HEK293 (cell line): ENCODE measurements around the gene FTO.
A peak's percentile ranks its signal among the peaks of the same experiment; 100 is the strongest.

Experiments used
- BCL11B ChIP-seq: fragments of 450-650 bp; formaldehyde crosslinking; IDR thresholded peaks from 2 replicates; pipeline ENCODE4 v1.5.1; 2016; ENCODE audit warnings: low read depth, missing biosample characterization, missing genetic modification characterization
- GFI1B ChIP-seq: fragments of 450-650 bp; formaldehyde crosslinking; IDR thresholded peaks from 2 replicates; pipeline ENCODE4 v1.5.1; 2016; ENCODE audit warnings: missing biosample characterization, missing genetic modification characterization
- HOXD13 ChIP-seq: sonication (generic); formaldehyde crosslinking; IDR thresholded peaks from 2 replicates; pipeline ENCODE4 v1.8.0; 2022; ENCODE audit warnings: missing genetic modification reagents, borderline replicate concordance
- KLF10 ChIP-seq: fragments of 450-650 bp; IDR thresholded peaks from 2 replicates; pipeline ENCODE4 v1.5.1; 2018; ENCODE audit warnings: missing biosample characterization, mild to moderate bottlenecking, missing genetic modification characterization
- KLF7 ChIP-seq: fragments of 450-650 bp; formaldehyde crosslinking; IDR thresholded peaks from 2 replicates; pipeline ENCODE4 v1.5.1; 2016; ENCODE audit warnings: missing biosample characterization, missing genetic modification characterization, borderline replicate concordance
- KLF9 ChIP-seq: fragments of 450-650 bp; formaldehyde crosslinking; IDR thresholded peaks from 2 replicates; pipeline ENCODE4 v1.5.1; 2016; ENCODE audit warnings: missing biosample characterization, missing genetic modification characterization, low read depth
- MZF1 ChIP-seq: fragments of 450-650 bp; formaldehyde crosslinking; IDR thresholded peaks from 2 replicates; pipeline ENCODE4 v1.5.1; 2017; ENCODE audit warnings: missing biosample characterization, missing genetic modification characterization, borderline replicate concordance
- SALL2 ChIP-seq: fragments of 450-650 bp; formaldehyde crosslinking; IDR thresholded peaks from 2 replicates; pipeline ENCODE4 v1.5.0; 2017; ENCODE audit warnings: missing biosample characterization, mild to moderate bottlenecking, missing genetic modification characterization, borderline replicate concordance
- SP3 ChIP-seq: fragments of 450-650 bp; formaldehyde crosslinking; IDR thresholded peaks from 2 replicates; pipeline ENCODE4 v1.5.1; 2016; ENCODE audit warnings: missing biosample characterization, missing genetic modification characterization
- TCF7L2 ChIP-seq: IDR thresholded peaks from 2 replicates; pipeline ENCODE4 v1.6.1; 2011; ENCODE audit warnings: low read depth, mild to moderate bottlenecking, inconsistent platforms, low read length, moderate library complexity, borderline replicate concordance
- YY2 ChIP-seq: fragments of 450-650 bp; formaldehyde crosslinking; IDR thresholded peaks from 2 replicates; pipeline ENCODE4 v1.5.1; 2016; ENCODE audit warnings: missing biosample characterization, missing genetic modification characterization
- ZBTB1 ChIP-seq: fragments of 450-650 bp; formaldehyde crosslinking; IDR thresholded peaks from 2 replicates; pipeline ENCODE4 v1.5.1; 2016; ENCODE audit warnings: missing biosample characterization, missing genetic modification characterization
- ZFHX2 ChIP-seq: fragments of 450-650 bp; formaldehyde crosslinking; conservative IDR thresholded peaks from 2 replicates; pipeline ENCODE4 v1.5.1; 2016; ENCODE audit warnings: missing biosample characterization, missing genetic modification characterization
- ZIC2 ChIP-seq: fragments of 450-650 bp; formaldehyde crosslinking; IDR thresholded peaks from 2 replicates; pipeline ENCODE4 v1.5.1; 2016; ENCODE audit warnings: missing biosample characterization, missing genetic modification characterization
- ZNF138 ChIP-seq: fragments of 450-650 bp; formaldehyde crosslinking; IDR thresholded peaks from 2 replicates; pipeline ENCODE4 v1.5.1; 2016; ENCODE audit warnings: missing biosample characterization, missing genetic modification characterization, borderline replicate concordance
- ZNF155 ChIP-seq: fragments of 450-650 bp; formaldehyde crosslinking; IDR thresholded peaks from 2 replicates; pipeline ENCODE4 v1.5.1; 2016; ENCODE audit warnings: missing biosample characterization, missing genetic modification characterization
- ZNF169 ChIP-seq: fragments of 450-650 bp; formaldehyde crosslinking; IDR thresholded peaks from 2 replicates; pipeline ENCODE4 v1.5.1; 2016; ENCODE audit warnings: missing biosample characterization, missing genetic modification characterization
- ZNF391 ChIP-seq: fragments of 450-650 bp; formaldehyde crosslinking; IDR thresholded peaks from 2 replicates; pipeline ENCODE4 v1.5.1; 2016; ENCODE audit warnings: low read depth, missing biosample characterization, missing genetic modification characterization, borderline replicate concordance
- ZNF394 ChIP-seq: fragments of 450-650 bp; formaldehyde crosslinking; IDR thresholded peaks from 2 replicates; pipeline ENCODE4 v1.5.1; 2016; ENCODE audit warnings: missing biosample characterization, missing genetic modification characterization, mild to moderate bottlenecking, moderate library complexity, borderline replicate concordance
- ZNF510 ChIP-seq: fragments of 450-650 bp; formaldehyde crosslinking; IDR thresholded peaks from 2 replicates; pipeline ENCODE4 v1.5.1; 2018; ENCODE audit warnings: mild to moderate bottlenecking, missing genetic modification characterization, missing biosample characterization; ENCODE audit not compliant: insufficient replicate concordance
- ZNF548 ChIP-seq: fragments of 450-650 bp; formaldehyde crosslinking; IDR thresholded peaks from 2 replicates; pipeline ENCODE4 v1.5.1; 2016; ENCODE audit warnings: missing biosample characterization, missing genetic modification characterization
- ZNF600 ChIP-seq: fragments of 450-650 bp; formaldehyde crosslinking; IDR thresholded peaks from 2 replicates; pipeline ENCODE4 v1.5.1; 2016; ENCODE audit warnings: missing biosample characterization, missing genetic modification characterization
- ZNF621 ChIP-seq: fragments of 450-650 bp; formaldehyde crosslinking; IDR thresholded peaks from 2 replicates; pipeline ENCODE4 v1.5.1; 2017; ENCODE audit warnings: missing biosample characterization, missing genetic modification characterization
- ZNF629 ChIP-seq: fragments of 450-650 bp; formaldehyde crosslinking; IDR thresholded peaks from 2 replicates; pipeline ENCODE4 v1.5.1; 2017; ENCODE audit warnings: missing biosample characterization, missing genetic modification characterization
- ZNF660 ChIP-seq: fragments of 450-650 bp; IDR thresholded peaks from 2 replicates; pipeline ENCODE4 v1.5.1; 2018; ENCODE audit warnings: missing biosample characterization, mild to moderate bottlenecking, missing genetic modification characterization
- ZNF701 ChIP-seq: fragments of 450-650 bp; formaldehyde crosslinking; IDR thresholded peaks from 2 replicates; pipeline ENCODE4 v1.5.1; 2016; ENCODE audit warnings: missing biosample characterization, missing genetic modification characterization
- ZNF777 ChIP-seq: fragments of 450-650 bp; formaldehyde crosslinking; IDR thresholded peaks from 2 replicates; pipeline ENCODE4 v1.5.1; 2017; ENCODE audit warnings: missing biosample characterization, missing genetic modification characterization, borderline replicate concordance
- TF ChIP-seq, protein P1 (sequence below): fragments of 450-650 bp; formaldehyde crosslinking; IDR thresholded peaks from 2 replicates; pipeline ENCODE4 v1.5.1; 2016; ENCODE audit warnings: missing biosample characterization, missing genetic modification characterization, low read depth
- TF ChIP-seq, protein P2 (sequence below): fragments of 450-650 bp; formaldehyde crosslinking; IDR thresholded peaks from 2 replicates; pipeline ENCODE4 v1.5.1; 2017; ENCODE audit warnings: missing biosample characterization, missing genetic modification characterization
- TF ChIP-seq, protein P3 (sequence below): fragments of 450-650 bp; formaldehyde crosslinking; IDR thresholded peaks from 2 replicates; pipeline ENCODE4 v1.5.1; 2017; ENCODE audit warnings: missing biosample characterization, missing genetic modification characterization
- TF ChIP-seq, protein P4 (sequence below): fragments of 450-650 bp; formaldehyde crosslinking; IDR thresholded peaks from 2 replicates; pipeline ENCODE4 v1.5.1; 2016; ENCODE audit warnings: missing biosample characterization, missing genetic modification characterization
- TF ChIP-seq, protein P5 (sequence below): fragments of 450-650 bp; formaldehyde crosslinking; IDR thresholded peaks from 2 replicates; pipeline ENCODE4 v1.5.1; 2016; ENCODE audit warnings: missing biosample characterization, missing genetic modification characterization

The FTO gene

DNA sequence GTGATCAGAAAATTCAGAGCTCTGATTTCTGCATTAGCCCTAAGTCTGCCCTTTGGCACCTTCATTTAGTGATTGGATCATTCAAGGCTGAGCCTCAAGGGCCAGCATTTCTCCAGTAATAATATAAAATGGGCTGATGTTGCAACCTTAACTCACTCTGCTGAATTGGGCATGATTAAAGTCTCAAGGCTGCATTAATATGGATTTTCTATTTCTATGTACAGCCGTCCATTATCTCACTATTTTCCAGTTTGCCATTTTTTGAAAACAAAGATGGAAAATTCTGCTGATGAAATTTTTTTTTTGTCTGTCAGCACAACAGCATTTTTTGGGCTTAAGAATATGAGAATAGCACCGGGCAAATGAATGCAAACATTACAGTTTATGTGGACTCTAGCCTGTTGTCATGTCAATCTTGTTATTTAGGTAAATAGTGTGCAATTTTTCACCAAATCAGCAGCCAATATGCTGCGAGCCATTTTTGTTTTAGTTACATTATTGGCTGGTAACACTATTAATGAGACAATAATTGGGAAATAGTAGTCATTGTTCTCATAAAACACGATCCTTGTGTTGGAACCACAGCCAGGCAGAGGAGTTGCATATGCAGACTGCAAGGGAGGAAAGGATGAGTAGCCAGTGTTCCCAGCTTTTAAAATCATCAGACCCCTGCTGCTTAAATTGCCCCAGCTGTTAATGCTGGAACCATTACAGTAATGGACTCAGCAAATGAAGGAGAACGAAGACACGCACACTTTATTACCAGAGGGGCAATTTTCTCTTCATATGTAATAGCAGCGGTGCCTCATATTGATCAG lies 10.5 kb downstream of the FTO start (continued):
- TF ChIP-seq, protein P1, sequence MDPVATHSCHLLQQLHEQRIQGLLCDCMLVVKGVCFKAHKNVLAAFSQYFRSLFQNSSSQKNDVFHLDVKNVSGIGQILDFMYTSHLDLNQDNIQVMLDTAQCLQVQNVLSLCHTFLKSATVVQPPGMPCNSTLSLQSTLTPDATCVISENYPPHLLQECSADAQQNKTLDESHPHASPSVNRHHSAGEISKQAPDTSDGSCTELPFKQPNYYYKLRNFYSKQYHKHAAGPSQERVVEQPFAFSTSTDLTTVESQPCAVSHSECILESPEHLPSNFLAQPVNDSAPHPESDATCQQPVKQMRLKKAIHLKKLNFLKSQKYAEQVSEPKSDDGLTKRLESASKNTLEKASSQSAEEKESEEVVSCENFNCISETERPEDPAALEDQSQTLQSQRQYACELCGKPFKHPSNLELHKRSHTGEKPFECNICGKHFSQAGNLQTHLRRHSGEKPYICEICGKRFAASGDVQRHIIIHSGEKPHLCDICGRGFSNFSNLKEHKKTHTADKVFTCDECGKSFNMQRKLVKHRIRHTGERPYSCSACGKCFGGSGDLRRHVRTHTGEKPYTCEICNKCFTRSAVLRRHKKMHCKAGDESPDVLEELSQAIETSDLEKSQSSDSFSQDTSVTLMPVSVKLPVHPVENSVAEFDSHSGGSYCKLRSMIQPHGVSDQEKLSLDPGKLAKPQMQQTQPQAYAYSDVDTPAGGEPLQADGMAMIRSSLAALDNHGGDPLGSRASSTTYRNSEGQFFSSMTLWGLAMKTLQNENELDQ (tag by site-specific recombination) = no peak
- TF ChIP-seq ZNF600 = peak; percentile 74
- TF ChIP-seq, protein P2, sequence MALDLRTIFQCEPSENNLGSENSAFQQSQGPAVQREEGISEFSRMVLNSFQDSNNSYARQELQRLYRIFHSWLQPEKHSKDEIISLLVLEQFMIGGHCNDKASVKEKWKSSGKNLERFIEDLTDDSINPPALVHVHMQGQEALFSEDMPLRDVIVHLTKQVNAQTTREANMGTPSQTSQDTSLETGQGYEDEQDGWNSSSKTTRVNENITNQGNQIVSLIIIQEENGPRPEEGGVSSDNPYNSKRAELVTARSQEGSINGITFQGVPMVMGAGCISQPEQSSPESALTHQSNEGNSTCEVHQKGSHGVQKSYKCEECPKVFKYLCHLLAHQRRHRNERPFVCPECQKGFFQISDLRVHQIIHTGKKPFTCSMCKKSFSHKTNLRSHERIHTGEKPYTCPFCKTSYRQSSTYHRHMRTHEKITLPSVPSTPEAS = no peak
- TF ChIP-seq, protein P3, sequence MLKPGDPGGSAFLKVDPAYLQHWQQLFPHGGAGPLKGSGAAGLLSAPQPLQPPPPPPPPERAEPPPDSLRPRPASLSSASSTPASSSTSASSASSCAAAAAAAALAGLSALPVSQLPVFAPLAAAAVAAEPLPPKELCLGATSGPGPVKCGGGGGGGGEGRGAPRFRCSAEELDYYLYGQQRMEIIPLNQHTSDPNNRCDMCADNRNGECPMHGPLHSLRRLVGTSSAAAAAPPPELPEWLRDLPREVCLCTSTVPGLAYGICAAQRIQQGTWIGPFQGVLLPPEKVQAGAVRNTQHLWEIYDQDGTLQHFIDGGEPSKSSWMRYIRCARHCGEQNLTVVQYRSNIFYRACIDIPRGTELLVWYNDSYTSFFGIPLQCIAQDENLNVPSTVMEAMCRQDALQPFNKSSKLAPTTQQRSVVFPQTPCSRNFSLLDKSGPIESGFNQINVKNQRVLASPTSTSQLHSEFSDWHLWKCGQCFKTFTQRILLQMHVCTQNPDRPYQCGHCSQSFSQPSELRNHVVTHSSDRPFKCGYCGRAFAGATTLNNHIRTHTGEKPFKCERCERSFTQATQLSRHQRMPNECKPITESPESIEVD (tag by site-specific recombination) = peak; percentile 83
- TF ChIP-seq ZNF629 = 0 out of 2 replicates have a peak, but pooled peaks have one; percentile 27
- TF ChIP-seq ZNF660 (tag by site-specific recombination) = peak; percentile 31
- TF ChIP-seq, protein P4, sequence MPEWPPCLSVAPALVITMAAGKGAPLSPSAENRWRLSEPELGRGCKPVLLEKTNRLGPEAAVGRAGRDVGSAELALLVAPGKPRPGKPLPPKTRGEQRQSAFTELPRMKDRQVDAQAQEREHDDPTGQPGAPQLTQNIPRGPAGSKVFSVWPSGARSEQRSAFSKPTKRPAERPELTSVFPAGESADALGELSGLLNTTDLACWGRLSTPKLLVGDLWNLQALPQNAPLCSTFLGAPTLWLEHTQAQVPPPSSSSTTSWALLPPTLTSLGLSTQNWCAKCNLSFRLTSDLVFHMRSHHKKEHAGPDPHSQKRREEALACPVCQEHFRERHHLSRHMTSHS (tag by site-specific recombination) = no peak
- TF ChIP-seq GFI1B = no peak
- TF ChIP-seq HOXD13 (CRISPR knock-in tag) = no peak
- no peak for TF ChIP-seq ZNF701 (tag by site-specific recombination)
- TF ChIP-seq ZNF548 (tag by site-specific recombination) = no peak
- 0 out of 2 replicates have a peak, but pooled peaks have one; percentile 28 for TF ChIP-seq KLF10
- no peak for TF ChIP-seq ZNF169
- TF ChIP-seq, protein P5, sequence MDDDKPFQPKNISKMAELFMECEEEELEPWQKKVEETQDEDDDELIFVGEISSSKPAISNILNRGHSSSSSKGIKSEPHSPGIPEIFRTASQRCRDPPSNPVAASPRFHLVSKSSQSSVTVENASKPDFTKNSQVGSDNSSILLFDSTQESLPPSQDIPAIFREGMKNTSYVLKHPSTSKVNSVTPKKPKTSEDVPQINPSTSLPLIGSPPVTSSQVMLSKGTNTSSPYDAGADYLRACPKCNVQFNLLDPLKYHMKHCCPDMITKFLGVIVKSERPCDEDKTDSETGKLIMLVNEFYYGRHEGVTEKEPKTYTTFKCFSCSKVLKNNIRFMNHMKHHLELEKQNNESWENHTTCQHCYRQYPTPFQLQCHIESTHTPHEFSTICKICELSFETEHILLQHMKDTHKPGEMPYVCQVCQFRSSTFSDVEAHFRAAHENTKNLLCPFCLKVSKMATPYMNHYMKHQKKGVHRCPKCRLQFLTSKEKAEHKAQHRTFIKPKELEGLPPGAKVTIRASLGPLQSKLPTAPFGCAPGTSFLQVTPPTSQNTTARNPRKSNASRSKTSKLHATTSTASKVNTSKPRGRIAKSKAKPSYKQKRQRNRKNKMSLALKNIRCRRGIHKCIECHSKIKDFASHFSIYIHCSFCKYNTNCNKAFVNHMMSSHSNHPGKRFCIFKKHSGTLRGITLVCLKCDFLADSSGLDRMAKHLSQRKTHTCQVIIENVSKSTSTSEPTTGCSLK (tag by site-specific recombination) = no peak
- TF ChIP-seq SP3 (tag by site-specific recombination) = no peak
- TF ChIP-seq ZNF391 (tag by site-specific recombination) = no peak
- no peak for TF ChIP-seq KLF9 (tag by site-specific recombination)
- 0 out of 2 replicates have a peak, but pooled peaks have one; percentile 51 for TF ChIP-seq TCF7L2
- TF ChIP-seq MZF1 (tag by site-specific recombination) = no peak
- no peak for TF ChIP-seq KLF7 (tag by site-specific recombination)
- TF ChIP-seq ZFHX2 (tag by site-specific recombination) = no peak
- TF ChIP-seq ZNF777 (tag by site-specific recombination) = no peak
- TF ChIP-seq ZNF510 (tag by site-specific recombination) = no peak
- TF ChIP-seq ZNF394 (tag by site-specific recombination) = no peak
- no peak for TF ChIP-seq ZBTB1 (tag by site-specific recombination)
- TF ChIP-seq ZNF155 = no peak
- TF ChIP-seq ZNF138 = no peak
- TF ChIP-seq ZNF621 (tag by site-specific recombination) = no peak
- peak; percentile 22; the same call in 1 of the 2 replicates for TF ChIP-seq ZIC2
- no peak for TF ChIP-seq BCL11B (tag by site-specific recombination)
- no peak for TF ChIP-seq SALL2 (tag by site-specific recombination)
- no peak for TF ChIP-seq YY2 (tag by site-specific recombination)
